Adrenal gland (tissue), 5 donors: ENCODE data around the gene DPPA4.
"Not testable (repeated sequence)": the region's sequence is repeated elsewhere in the genome, so short reads cannot be mapped to it uniquely, and the experiment has no call there.

Experiments used
- POLR2A ChIP-seq, 2 donors: fragments of 450-650 bp; IDR thresholded peaks; one replicate each; pipeline ENCODE4 v1.6.1; 2017; ENCODE audit warnings: antibody characterized with exemption in 2 of 2, mild to moderate bottlenecking in 2 of 2, moderate library complexity in 1 of 2
- TF ChIP-seq, protein P1 (sequence below), 6 experiments: fragments of 450-650 bp in 4 of 6; fragments of 200-600 bp in 2 of 6; sonication (generic) in 1 of 6; IDR thresholded peaks; 1 replicate in 5 of 6; 2 replicates in 1 of 6; pipeline versions ENCODE4 v1.5.1 to v1.8.0; 2016 to 2021; ENCODE audit warnings: antibody characterized with exemption in 6 of 6, mild to moderate bottlenecking in 2 of 6, moderate library complexity in 1 of 6
- donor health status: DM: no; HTN: no; CAD: no.

DNA sequence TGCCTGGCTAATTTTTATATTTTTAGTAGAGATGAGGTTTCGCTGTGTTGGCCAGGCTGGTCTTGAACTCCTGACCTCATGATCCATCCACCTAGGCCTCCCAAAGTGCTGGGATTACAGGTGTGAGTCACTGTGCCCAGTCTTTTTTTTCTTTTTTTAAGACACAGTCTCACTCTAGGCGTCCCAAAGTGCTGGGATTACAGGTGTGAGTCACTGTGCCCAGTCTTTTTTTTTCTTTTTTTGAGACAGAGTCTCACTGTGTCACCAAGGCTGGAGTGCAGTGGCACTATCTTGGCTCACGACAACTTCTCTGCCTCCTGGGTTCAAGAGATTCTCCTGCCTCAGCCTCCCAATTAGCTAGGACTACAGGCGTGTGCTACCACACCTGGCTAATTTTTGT, 37.1 kb upstream of the DPPA4 start:
- TF ChIP-seq, protein P1, sequence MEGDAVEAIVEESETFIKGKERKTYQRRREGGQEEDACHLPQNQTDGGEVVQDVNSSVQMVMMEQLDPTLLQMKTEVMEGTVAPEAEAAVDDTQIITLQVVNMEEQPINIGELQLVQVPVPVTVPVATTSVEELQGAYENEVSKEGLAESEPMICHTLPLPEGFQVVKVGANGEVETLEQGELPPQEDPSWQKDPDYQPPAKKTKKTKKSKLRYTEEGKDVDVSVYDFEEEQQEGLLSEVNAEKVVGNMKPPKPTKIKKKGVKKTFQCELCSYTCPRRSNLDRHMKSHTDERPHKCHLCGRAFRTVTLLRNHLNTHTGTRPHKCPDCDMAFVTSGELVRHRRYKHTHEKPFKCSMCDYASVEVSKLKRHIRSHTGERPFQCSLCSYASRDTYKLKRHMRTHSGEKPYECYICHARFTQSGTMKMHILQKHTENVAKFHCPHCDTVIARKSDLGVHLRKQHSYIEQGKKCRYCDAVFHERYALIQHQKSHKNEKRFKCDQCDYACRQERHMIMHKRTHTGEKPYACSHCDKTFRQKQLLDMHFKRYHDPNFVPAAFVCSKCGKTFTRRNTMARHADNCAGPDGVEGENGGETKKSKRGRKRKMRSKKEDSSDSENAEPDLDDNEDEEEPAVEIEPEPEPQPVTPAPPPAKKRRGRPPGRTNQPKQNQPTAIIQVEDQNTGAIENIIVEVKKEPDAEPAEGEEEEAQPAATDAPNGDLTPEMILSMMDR (IDR thresholded peaks at IDR 0.05), result not testable (repeated sequence)
- not testable (repeated sequence) for TF ChIP-seq POLR2A (IDR thresholded peaks at IDR 0.05)
